ENCODE results near the gene HOXB6.

The HOXB6 gene

GRCh38 chr17:48639982-48640857 lies 35.4 kb upstream of the HOXB6 start:
- ATAC-seq (no peak), DNase-seq (no peak)
- Mint-ChIP-seq H3K27ac (no peak overlapping the region), H3K4me1 (peaks cover 31% of the 10 kb centered on the region), H3K9me3 (no peaks in the 10 kb centered on the region), H3K4me3 (no peak overlapping the region), H3K27me3 (peaks cover 100% of the 10 kb centered on the region)

GRCh38 chr17:48639136-48639535 lies 34.4 kb upstream of the HOXB6 start:
- DNase-seq, result no peak
- Mint-ChIP-seq H3K9me3 (no peaks in the 10 kb centered on the region), H3K4me1 (peaks cover 40% of the 10 kb centered on the region), H3K27me3 (peaks cover 100% of the 10 kb centered on the region), H3K27ac (no peak overlapping the region), H3K4me3 (no peak overlapping the region)
- ATAC-seq, result no peak

DNA sequence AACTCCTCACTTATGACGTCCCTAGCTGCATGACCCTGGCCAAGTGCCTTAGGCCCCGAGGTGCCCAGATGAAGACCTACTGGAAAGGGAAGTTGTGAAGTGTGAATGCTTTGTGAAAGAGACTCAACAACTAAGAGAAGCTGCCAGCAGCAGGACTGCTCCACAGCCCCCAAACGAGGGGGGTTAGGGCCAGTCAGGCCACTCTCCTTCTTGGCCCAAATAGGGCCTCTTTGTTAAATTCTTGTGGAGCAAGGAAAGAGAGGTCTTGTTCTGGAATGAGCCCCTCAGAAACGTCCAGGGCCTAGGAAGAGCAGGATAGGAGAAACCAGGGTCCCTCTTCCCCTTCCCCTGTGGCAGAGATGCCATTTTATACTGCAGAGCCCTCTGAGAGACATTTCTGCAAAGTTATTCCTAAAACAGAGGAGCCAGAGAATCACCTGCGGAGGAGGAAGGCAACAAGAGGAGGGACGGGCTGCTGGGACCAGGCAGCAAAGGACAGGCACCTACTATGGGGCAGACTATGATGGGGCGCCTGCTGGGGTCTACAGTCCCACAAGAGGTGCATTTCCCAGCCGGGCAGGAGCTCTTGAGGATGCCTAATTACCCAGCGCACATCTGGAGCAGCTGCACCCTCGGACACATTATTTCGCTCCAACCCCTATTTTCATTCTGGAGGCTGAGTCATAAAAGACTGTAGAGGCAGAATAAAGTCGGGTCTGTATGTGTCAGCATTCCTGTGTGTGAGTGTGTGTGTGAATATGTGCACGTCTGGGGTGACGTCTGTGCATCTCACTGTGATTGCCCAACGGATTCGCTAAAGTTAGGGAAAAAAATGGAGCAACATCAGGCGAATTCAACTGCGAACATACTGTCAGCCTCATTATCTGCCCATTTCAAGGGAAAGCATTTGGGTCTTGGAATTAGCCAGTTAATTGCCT lies 32.8 kb upstream of the HOXB6 start:
- DNase-seq, result peak in 1 of 2 donors; percentile 1
- no peaks in the 10 kb centered on the region for H3K9me3 Mint-ChIP-seq
- H3K4me1 Mint-ChIP-seq, result peaks cover 45% of the 10 kb centered on the region
- H3K4me3 Mint-ChIP-seq, result no peak overlapping the region
- peaks cover 100% of the 10 kb centered on the region for H3K27me3 Mint-ChIP-seq
- no peak for ATAC-seq
- no peak overlapping the region for H3K27ac Mint-ChIP-seq

DNA sequence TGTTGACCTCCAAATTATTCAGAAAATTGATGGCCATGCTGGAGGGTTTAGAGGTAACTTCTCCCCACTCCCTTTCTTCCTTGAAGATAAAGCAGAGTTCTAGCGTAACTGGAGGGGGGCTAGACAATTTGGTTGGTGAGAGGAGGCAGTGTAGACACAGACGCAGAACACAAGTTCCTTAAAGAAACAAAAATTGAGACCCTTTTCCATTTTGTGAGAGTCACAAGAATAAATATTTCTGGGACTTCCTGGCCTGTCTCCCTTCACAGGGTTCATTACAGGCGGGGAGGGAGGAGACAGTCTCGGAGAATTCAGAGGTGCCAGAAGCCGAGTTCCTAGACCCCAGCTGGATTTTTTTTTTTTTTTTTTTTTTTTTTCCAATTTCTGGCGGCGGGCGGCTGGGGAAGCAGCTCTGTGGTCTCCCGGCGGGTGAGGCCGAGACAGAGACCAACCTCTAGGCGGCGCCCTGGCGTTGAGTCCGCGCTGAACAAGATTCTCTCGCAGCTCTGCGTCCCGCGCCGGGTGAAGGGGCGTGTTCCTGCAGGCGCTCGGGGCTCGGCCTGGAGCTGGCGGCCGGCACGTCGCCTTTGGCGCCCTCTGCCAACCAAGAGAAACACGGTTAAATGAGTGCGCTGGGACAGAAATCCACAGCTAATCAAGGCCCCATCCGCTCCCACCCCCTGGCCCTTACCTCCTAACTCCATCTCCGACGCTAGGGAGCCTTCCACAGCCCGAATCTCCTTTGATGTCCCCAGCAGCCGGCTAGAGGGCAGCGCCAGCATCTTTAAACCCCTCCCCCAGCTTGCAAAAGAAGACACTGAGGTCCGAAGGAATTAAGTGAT lies 31.6 kb upstream of the HOXB6 start:
- Mint-ChIP-seq H3K4me3 (peak overlapping the region in 1 of 2 donors; percentile 62), H3K4me1 (peaks cover 37% of the 10 kb centered on the region), H3K27ac (no peak overlapping the region), H3K27me3 (peaks cover 100% of the 10 kb centered on the region), H3K9me3 (no peaks in the 10 kb centered on the region)
- DNase-seq, result peak; percentile 79 to 82
- peak; percentile 89 for ATAC-seq

GRCh38 chr17:48634493-48635208 lies 29.9 kb upstream of the HOXB6 start:
- Mint-ChIP-seq H3K9me3 (no peaks in the 10 kb centered on the region), H3K4me3 (peak overlapping the region; percentile 70 to 76), H3K27ac (no peak overlapping the region), H3K4me1 (peaks cover 33% of the 10 kb centered on the region), H3K27me3 (peaks cover 100% of the 10 kb centered on the region)
- DNase-seq (no peak), ATAC-seq (no peak)

- no peak for DNase-seq
- Mint-ChIP-seq H3K9me3 (no peaks in the 10 kb centered on the region), H3K4me3 (peak overlapping the region; percentile 17 to 76), H3K27me3 (peaks cover 100% of the 10 kb centered on the region), H3K4me1 (peaks cover 34% of the 10 kb centered on the region), H3K27ac (no peak overlapping the region)
- no peak for ATAC-seq
Measured at GRCh38 chr17:48633266-48633677, 28.5 kb upstream of the HOXB6 start.

- H3K4me3 Mint-ChIP-seq, result peak overlapping the region; percentile 3 to 17
- DNase-seq, result no peak
- H3K27ac Mint-ChIP-seq, result no peak overlapping the region
- no peaks in the 10 kb centered on the region for H3K9me3 Mint-ChIP-seq
- no peak for ATAC-seq
- H3K27me3 Mint-ChIP-seq, result peaks cover 100% of the 10 kb centered on the region
- peaks cover 38% of the 10 kb centered on the region for H3K4me1 Mint-ChIP-seq
Measured at GRCh38 chr17:48632579-48633265, 27.9 kb upstream of the HOXB6 start.

DNA sequence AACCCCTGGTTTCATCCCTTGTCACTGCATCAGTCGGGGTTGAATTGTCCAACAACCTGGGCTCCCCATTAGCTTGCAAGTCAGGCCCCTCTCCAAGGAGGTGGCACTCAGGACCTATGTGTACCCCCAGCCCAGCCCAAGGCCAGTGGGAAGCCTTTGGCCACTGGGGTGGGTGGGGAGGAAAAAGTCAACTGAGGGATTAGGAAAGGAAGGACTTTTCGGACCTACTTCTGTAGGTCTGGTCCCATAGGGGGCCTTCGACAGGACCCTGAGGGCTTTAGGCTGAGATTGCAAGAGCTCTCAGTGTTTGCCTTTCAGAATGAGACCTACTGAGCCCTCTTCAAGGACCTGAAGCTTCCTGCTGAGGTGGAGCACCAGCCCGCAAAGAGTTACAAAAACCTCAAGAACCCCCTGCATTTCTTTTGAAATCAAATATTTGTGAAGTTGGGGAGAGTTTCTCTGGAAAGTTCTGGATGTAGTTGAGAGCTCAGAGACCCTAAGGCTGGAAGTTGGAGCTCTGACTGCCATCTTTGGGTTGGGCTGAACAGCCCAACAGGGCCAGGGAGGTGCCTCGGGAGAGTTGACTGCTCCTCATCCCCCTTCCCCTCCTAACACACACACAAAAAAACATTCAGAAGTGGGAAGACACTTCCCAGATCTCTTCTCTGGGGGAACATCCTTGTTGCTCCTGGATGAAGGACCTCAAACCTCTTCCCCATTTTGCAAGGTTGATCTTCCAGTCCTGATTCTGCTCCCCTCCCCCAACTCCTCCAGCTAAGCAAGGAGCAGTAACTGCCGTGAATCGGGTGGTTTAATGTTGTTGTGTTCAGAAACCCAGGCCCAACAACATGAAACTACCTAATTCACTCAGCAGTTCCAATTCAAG lies 27.1 kb upstream of the HOXB6 start:
- H3K4me3 Mint-ChIP-seq, result no peak overlapping the region
- DNase-seq, result no peak
- H3K4me1 Mint-ChIP-seq, result peaks cover 39% of the 10 kb centered on the region
- no peaks in the 10 kb centered on the region for H3K9me3 Mint-ChIP-seq
- H3K27ac Mint-ChIP-seq, result no peak overlapping the region
- H3K27me3 Mint-ChIP-seq, result peaks cover 100% of the 10 kb centered on the region
- no peak for ATAC-seq

DNA sequence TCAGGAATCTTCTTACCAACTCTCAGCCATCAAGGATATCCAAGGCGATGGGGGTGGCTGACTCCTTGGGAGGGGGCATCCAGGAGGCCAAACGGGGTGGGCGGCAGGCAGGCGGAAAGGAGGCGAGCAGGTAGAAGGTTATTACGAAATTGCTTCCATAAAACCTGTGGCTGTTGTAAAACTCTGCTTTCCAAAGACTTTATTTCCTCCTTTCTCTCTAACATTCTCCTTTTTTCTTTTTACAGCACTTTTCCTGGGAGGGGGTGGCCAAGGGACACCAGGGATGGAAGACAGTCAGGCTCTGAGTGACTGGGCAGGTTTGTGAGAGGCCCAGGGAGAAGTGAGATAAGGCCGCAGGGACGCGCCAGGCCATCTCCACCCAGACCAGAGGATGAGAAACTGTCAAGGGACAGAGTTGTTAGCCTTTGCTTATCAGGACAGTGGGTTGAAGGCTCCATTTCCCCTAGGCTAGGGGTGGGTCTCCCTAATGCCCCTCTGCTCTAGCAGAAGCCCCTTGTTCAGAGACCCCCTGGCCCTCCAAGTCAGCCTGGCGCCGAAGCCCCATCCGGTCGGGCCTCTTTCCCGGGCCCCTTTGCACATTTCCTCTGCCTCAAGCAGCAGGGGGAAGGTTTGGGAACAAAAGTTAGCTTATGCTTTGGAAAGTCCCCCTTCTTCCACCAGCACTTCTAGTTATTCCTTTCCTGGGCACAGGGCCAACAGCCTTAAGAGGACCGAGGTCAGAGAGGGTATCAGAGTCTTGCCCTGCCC lies 26.3 kb upstream of the HOXB6 start:
- peaks cover 38% of the 10 kb centered on the region for H3K4me1 Mint-ChIP-seq
- DNase-seq (no peak), ATAC-seq (no peak)
- H3K27me3 Mint-ChIP-seq, result peaks cover 99% of the 10 kb centered on the region
- H3K27ac Mint-ChIP-seq, result no peak overlapping the region
- no peak overlapping the region for H3K4me3 Mint-ChIP-seq
- no peaks in the 10 kb centered on the region for H3K9me3 Mint-ChIP-seq

GRCh38 chr17:48630009-48630924 lies 25.5 kb upstream of the HOXB6 start:
- Mint-ChIP-seq H3K4me1 (peaks cover 42% of the 10 kb centered on the region), H3K27me3 (peaks cover 98% of the 10 kb centered on the region), H3K9me3 (no peaks in the 10 kb centered on the region), H3K4me3 (no peak overlapping the region), H3K27ac (no peak overlapping the region)
- no peak for DNase-seq
- ATAC-seq, result no peak

DNA sequence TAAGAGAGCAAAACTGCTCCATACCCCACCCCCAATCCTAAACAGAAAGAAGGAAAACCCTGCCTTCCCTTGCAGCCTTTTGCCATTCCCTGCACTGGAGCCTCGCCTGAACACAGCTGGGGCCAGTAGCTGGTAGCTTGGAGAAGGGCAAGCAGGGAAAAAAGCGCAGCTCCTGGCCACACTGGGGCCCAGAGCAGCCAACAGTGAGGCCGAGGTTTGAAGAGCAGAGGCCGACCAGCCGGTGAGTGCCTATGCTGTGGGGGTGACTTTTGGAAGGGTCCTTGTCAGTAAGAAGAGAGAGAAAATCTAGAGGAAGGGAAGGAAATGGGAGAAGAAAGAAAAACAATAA lies 24.6 kb upstream of the HOXB6 start:
- ATAC-seq (no peak), DNase-seq (no peak)
- Mint-ChIP-seq H3K4me3 (no peak overlapping the region), H3K4me1 (peaks cover 36% of the 10 kb centered on the region), H3K9me3 (no peaks in the 10 kb centered on the region), H3K27ac (no peak overlapping the region), H3K27me3 (peaks cover 94% of the 10 kb centered on the region)
